Forelimb muscle (tissue), 1 donor: ENCODE results near the gene KCNA2. TPM values are rescaled to one million over a fixed set of nuclear protein-coding genes. Genes with fewer than 3 reads are reported as not detected.

ENCODE experiments used
- DNase-seq: peaks from one replicate; pipeline ENCODE4 v3.0.0-alpha.2; 2013; ENCODE audit warnings: low read depth
- polyA plus RNA-seq: library from polyadenylated mRNA; unstranded; fragments of 120-200 nt; gene quantifications from one replicate; pipeline ENCODE4 v1.2.1, GENCODE V29; 2013; ENCODE audit not compliant: insufficient read length

KCNA2 gene
- polyA plus RNA-seq, result 0.71 TPM

DNA sequence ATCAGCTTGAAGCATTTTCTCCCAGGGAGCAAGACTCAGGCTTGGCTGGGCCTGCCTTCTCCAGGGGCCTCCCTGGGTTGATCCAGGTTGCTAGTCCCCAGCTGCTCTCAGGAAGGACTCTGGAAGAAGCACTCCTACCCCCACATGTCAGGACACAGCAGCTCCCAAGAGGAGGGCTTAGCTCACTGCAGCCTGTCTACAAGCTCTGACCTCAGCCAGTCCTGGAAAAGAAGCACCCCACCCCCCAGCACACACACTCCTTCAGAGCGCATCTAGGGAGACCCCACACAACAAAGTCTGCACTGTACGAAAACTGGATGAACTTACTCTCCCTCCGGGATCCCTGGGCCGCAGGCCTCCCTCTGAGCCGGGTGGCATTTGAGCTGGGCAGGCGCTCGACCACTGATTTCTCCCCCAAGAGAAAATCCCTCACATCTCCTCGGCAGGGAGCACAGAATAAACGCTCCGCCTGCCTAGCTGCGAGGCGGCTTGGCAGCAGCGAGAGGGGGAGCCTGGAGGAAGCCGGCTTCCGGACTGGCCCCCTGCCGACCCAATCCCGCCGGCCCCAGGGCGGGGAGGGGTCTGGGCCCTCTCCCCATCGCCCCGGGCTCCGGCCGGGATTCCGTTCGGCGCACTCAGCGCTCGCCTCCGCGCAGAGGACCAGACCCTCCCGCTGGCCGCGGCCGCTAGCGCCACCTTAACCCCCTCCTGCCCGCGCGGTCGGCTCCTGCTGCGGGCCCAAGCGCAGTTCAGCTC lies at the start of gene KCNA2:
TSS of gene KCNA2 (minus strand) at position 458 of the 756 bp plus-strand sequence. CDS start 1,576 bp downstream, outside the sequence.
- no peak for DNase-seq

DNA sequence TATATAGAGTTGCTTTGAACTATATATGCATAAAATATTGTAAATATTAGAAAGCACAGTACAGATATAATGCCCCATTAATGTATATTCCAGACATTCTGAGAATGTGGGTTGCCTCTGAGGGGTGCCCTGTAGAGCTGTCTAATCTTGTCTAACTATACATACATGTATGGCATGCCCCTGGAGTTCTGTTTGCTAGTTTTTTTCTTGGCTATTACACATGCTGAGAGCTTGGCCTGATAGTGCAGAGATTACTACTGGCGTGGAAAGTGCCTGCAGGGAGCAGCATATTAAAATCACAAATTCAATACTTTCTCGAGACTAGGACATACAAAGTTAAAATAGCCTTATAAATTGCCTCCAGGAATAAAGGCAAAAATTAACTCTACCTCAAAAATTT lies 44.5 kb upstream of the KCNA2 start:
- DNase-seq, result no peak

DNA sequence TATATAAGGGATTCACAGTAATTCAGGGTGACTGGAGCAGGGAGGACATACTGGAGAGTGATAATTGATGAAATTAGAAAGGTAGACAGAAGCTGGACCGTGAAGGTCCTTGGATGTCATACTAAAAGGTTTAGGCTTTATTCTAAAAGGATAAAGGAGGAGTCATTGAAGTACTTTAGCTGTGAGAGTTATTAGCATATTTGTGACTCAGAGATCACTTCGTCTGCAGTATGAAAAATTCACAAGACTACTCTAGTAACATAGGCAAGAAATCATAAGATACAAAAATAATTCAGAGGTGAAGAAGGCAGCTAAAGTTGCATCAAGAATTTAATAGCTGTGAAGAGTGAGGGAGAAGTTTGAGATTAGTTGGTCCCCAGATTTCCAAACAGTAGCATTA lies 42.3 kb upstream of the KCNA2 start:
- no peak for DNase-seq

DNA sequence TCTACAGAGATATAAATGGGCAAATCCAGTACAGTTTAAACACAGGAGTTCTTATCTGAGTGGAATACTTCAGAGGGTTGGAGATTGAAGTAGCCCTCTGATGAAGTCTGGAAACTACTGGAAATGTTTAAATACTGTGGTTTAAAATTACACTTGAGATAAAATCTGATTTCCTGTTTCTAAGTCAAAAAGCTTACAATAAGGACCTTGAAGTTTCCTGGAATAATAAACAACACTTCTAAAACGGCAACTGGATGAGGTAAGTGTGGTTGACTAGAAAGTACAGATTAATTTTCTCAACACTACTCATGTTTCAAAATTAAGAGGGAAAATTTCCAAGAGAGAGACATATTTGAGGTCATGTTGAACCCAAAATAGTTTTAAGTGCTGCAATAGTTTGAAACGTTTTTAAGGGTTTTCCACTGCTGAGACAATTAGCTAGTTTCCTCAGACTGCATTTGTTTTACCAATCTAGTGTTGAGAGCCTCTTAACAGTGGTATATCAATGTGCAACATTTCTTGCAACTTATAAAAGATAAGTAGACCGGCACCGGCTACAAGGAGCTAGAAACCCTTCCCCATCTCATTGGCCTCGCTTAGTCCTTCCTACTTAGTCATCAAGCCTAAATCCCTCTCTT lies 41.2 kb upstream of the KCNA2 start:
- no peak for DNase-seq

DNA sequence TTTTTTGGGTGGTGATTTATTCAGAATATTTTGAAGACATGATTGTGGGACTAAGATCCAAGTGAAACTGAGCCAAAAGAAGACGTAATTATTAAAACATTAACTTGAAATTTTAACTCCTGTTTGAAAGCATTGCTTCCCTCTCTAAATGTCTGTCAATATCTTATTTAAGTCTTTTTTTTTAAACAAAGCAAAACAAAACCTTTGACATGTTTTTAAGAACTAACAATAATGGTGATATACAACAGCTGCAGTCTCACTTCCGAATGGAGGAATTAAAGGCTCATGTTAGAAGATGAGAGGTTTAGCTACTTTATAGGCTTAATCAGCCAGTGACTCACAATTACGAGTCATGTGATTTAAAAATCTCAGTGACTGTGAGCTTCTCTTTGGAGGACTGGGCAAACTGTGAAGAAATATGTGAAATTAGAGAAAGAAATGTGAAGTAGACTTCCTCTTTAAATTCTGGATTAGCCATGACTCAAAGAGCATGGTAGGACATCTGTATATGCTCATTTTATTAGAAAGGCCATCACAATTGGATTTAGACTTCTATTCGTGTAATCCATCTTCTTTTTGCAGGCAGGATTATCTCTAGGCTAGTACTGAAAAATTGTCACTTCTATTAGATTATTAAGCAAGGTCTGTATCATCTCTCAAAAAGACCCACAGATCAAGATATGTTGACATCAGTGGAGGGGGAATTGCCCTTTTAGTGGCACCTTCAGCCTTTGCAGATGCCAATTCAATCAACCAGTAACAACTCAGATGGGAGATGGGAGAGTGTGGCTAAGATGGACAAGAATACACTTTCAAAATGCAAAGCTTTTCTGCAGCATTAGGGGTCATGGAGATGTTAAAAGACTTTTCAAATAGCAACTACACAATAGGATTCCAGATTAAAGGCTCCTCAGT lies 39.9 kb upstream of the KCNA2 start:
- DNase-seq, result no peak

DNA sequence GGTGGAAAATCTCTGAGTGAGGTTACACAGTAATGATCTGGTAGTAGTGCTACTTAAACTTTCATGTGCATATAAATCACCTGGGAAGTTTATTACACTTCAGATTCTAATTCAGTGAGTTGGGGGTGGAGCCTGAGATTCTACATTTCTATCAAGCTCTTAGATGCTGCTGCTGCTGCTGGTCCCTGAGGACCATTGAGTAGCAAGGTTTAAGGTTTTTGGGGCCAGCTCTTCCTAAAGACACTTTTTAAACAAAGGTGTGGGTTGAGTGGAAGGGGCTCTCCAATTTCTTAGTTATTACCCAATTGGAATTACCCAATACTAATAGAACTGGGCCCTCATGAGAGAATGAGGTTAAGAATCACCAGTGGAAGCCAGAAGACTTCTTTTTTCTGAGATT lies 39.1 kb upstream of the KCNA2 start:
- DNase-seq, result no peak

DNA sequence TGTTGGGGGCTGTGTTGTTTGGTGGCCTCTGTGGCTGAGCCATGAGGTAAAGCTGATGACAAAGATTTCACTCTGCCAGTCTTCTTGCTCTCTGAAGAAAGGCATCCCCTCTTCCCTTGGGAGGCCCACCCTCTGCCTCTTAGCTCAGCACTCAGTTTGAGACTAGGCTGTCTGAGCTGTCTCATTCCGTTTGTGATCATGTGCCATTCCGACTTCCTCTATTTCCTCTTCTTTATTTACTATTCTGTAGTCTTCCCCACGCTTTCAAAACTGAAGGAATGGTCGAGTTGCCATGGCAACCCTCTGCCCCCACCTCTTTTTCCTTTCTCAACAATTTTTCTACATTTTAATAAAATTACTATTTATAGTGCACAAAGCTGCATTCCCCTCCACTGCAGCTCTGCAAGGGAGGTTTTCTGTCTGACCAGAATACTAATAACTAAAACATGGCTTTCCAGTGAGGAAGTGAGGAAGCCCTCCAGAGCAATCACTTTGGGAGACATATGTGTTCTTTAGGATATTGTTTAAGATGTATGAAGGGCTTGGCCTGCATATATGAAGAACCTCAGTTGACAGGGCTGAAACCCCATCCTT lies 37.8 kb upstream of the KCNA2 start:
- no peak for DNase-seq

DNA sequence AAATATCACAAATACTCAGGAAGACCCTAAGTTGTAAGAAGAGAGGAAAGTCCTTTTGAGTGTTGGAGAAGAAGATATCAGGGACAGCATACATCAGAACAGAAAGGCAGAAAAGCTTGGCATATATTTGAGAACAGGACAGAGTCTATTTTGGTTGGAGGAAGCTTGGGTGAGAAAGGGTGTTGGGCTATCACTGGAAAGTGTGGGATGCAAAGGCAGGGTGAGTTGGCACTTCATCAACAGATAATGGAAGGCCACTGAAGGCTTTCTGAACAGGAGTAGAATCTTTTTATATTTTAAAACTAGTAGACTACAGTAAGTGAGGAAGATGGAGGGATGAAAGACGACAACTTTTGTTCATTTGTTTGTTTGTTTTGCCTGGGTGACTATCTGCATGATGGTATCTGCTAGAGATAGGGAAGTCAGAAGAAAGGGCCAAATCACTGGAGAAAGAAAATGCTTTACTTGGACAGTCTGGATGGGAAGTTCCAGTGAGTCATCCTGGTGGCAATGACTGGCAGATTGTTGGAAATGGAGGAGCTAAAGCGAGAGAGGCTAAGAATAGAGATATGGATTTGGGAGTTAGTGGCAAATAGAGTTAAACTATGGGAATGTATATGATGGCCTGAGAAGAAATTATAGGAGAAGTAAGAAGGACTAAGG lies 33.7 kb upstream of the KCNA2 start:
- no peak for DNase-seq

DNA sequence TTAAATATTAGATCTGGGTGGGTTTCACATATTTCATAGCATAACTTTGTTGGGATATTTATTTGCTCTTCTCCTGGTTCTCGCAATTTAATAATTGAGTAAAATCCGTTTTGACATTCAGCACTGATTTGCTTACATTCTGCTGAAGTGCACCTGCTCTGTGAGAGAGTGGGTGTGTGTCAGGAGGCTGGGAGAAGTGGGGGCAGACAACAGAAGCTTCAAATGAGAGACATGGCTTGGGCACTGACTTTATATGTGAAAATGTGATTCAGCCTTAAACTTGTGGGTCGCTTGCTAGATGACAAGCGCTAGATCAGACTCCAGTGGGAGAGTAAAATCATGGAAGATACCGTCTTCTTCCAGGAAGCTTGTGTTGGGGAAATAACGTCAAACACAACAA lies 32.4 kb upstream of the KCNA2 start:
- DNase-seq, result no peak

DNA sequence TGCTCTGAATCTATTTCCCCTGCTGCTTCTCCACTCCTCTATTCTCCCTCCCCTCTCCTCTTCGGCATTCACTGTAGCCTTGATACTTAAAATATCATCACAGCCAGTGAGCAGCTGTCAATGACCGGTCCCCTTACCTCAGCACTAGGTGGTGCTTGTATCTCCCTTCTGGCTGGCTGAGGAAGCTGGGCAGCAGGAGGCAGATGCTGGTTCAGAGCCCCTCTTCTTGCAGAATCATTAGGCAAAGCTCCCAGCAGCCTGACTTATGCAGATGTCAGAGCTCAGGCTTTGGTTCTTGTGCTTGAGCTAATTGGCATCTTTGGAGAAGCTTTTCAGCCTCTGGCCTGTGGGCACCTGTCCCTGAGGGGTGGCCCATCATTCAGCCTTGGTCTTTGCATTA lies 31.9 kb upstream of the KCNA2 start:
- DNase-seq, result no peak

DNA sequence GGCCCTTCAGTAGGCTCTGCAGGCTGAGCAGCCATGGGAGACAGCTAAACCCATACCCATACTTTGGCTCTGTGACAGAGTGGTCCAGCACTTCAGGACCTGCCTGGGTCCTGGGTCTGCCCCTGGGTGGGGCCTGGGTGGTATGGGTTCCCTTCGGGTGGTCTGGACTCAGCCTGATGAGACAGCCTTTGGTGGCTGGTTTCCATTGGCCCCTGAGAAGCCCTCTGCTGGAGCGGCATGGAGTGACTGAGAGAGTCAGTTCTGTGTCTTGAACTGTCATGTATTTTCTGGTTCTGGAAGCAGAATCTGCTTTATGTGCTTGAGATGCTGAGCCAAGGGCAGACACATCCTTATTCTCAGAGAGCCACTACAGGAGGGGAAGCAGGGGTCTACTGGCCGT lies 31.3 kb upstream of the KCNA2 start:
- DNase-seq, result no peak

DNA sequence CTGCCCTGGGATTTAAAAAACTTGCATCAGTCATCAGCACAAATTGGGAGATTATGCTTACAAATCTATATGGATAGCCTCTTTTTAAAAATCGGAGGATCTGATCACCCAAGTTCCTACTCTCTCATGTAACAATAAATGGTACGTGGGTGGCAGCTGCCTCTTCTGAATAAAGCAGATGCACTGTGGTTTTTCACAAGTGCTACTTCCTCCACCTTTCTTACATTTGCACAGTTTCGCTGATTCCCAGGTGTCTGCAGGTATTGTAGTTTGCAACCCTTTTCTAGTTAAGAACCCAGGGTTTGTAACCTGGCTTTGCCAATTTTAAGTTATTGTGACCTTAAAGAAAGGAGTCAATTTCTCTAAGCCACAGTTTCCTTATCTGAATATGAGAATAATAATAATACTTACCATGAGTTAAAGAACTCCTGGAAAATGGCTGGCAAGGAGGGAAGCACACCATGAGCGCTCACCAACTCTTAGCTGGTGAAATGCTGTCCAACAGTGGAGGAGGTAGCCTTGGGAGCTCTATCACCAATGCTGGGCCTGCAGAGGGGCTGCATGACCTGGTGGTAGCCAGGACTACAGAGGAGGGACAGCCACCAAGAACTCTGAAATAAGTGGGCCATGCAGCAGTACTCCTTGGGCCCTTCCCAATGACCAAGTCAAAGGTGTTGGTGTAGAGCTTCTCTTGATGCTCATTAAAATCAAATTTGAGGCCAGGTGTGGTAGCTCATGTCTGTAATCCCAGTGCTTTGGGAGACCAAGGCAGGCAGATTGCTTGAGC lies 30.2 kb upstream of the KCNA2 start:
- no peak for DNase-seq

DNA sequence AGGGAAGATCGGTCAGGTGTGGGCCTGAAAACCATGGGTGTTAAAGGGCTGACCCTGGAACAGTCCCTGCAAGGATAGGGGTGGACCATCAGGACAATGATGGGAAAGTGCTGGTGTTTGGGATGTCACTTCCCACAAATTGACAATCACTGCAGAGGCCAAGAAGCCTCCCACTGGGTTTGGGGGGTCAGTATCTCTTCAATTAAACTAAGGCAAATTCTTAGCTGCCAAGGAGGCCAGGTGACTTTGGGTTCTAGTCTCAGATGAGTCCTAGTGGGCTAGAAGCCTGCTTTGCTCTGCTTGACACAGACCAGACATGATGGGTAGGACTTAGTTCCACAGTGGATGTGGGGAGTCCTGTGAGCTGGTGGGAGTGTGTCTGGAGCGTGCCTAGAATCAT lies 29.3 kb upstream of the KCNA2 start:
- DNase-seq, result no peak

DNA sequence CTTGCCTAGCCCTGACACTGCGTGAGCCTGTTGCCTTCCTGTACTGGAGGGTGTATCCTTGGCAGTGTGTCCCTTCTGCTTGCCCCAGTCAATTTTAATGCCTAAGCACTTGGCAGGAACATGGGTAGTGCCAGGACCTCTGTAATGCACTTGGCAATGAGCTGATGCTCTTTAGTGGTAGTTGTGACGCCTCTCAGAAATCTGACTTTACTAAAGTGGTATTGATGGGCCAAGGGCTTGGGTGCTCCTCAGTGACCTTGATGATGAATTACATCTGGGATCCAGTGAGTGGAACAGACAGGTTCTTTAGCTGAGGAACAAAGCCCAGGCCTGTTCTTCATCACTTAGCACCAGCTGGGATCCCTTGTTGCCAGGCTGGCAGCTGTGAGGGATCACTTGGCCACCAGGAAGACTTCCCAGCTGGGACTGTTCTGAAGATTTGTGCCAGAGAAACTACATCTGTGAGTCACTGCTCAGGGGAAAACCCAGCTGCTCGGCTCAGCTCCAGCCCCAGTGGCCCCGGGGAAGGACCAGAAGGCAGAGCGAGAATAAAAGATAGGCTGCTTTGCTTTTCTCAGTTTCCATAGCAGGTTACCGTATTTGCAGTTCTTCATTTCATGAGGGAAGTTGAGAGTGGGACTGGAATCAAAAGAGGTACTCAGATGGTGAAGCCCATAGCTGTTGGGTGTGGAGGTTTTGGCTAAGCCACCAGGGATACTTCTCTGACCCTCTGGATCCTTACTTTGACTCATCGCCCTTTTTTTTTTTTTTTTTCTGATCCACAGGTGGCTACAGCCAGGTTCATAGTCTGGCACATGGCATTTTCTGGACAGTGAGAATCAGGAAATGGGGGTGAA lies 28.5 kb upstream of the KCNA2 start:
- DNase-seq, result no peak

DNA sequence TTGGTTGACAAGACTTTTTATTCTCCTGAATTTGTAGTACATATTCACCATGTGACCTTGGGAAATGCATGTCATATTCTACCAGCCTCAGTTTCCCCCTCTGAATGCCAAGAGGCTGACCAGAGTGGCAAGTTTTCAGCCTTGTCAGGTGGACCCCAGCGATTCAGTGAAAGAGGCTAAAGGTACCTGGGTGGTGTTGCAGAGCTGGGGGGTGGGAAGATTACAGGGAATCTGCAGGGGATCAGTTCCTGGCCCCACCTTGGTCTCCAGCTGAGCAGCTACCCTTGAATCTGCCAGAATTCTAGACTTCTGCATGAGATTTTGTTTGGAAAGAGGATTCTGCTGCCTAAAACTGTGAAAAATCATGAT lies 27.9 kb upstream of the KCNA2 start:
- DNase-seq, result no peak

DNA sequence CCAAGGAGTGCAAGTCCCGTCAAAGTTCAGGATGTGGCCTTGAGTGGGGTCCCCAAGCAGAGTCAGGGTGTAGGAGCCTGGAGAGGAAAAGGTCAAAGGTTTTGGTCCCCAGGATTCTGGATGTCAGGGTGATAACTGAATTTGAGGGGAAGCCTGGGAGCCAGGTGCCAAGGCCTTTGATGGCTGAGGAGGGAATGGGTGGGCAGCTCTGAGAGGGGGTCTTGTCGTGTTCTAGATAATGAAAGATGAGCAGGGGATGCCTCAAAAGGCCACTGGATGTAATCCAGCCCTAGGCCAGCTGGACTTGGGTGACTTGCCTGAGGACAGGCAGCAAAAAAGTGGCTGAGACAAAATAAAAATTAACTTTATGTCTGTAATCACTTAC lies 27.5 kb upstream of the KCNA2 start:
- DNase-seq, result no peak

DNA sequence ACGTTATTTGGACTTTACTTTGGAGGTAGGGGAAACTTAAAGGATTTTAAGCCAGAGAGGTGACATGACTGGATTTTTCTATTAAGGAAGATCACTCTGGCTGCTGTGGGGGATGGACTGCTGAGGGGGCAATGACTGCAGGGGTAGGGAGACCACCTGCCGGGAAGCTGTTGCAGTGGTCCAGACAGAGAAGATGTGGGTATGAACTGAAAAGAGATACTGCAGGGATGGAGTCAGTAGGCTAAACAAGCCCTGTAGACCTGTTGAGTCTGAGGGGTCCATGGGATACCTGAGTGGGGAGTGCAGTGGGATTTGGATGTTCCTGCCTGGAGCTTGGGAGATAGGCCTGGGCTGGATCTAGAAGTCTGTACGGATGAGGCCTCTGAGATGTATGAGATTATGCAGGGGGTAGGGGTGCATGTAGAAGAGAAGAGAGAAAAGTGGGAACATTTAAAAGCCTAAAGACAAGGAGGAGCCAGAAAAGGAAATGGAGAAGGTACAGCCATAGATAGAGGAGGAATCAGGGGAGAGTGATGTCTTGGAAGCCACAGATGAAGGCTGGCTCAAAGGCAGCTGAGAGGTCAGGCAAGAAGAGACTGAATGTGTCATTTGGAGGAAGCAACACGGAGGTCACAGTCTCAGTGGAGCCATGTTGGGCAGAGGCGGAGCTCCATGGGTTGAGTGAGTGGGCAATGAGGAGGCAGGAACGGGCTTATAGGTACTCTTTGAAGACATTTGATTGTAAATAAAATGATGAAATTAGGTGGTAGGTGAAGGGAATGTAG lies 25.9 kb upstream of the KCNA2 start:
- DNase-seq, result no peak

DNA sequence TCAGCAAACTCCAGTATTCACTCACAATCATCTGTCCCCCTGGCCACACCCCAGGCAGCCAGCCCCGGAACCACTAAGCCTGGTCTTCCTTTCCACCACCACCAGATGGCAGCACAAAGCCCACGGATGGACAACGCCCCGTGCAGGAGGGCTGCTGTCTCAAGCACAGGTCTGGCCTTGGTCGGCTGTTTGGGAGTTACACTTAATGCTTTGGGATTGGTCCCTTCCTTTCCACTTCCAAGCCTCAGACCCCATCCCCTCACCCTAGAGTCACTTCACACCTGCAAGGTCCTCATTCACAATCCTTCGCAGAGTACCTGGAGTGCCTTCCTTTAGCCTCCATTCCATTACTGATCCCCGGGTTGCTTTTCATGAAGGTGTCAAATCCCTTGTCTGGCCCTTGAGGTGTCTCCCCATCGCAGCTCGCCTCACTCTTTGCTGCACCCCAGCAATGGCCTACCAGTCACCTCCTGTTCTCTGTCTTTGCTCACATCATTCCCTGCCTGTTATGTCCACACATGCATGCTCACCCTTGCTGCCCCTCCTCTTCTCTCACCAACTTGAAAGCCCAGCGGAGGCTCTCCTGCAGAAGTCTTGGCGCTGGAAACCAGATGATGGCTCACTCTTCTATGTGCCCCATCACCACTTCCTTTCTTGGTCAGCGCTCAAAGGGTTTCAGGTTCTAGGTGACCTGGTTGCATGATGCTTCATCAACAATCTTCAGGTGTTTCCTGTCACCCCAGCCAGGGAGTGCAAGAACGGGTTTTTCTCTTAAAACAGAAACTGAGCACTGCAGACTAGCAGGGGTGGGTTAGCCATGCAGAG lies 24.9 kb upstream of the KCNA2 start:
- no peak for DNase-seq
